H1 (cell line): ENCODE data around the gene ABHD8. TPM values are rescaled to one million over a fixed set of nuclear protein-coding genes. Genes with fewer than 3 reads are reported as not detected.
A peak's percentile ranks its signal among the peaks of the same experiment; 100 is the strongest.

Experiments
- ASH2L ChIP-seq: fragments of 200-600, 300-600 bp; sonication (generic); IDR thresholded peaks from one replicate; pipeline ENCODE4 v1.7.1; 2017; ENCODE audit warnings: low read length
- CBX5 ChIP-seq: fragments of 300-800, 300-1000 bp; sonication (generic); IDR thresholded peaks from 2 replicates; pipeline ENCODE4 v1.7.1; 2016; ENCODE audit warnings: antibody characterized with exemption, low read length, low read depth
- CBX8 ChIP-seq: fragments of 300-800, 300-1000 bp; sonication (generic); IDR thresholded peaks from 2 replicates; pipeline ENCODE4 v1.7.1; 2016; ENCODE audit warnings: low read depth, low read length, borderline replicate concordance
- CREB1 ChIP-seq: IDR thresholded peaks from 2 replicates; pipeline ENCODE4 v1.6.1; 2012; ENCODE audit warnings: inconsistent platforms
- CTBP2 ChIP-seq: IDR thresholded peaks from 2 replicates; pipeline ENCODE4 v1.7.0; 2011; ENCODE audit warnings: borderline replicate concordance, mild to moderate bottlenecking, moderate library complexity, mixed read lengths, low read length; ENCODE audit not compliant: insufficient read depth, insufficient read length
- EZH2 ChIP-seq: fragments of 200-600 bp; sonication (generic); IDR thresholded peaks from 2 replicates; pipeline ENCODE4 v1.7.1; 2012; ENCODE audit warnings: low read depth, mild to moderate bottlenecking, moderate library complexity, low read length, inconsistent platforms; ENCODE audit not compliant: severe bottlenecking
- HDAC6 ChIP-seq: IDR thresholded peaks from one replicate; pipeline ENCODE4 v1.7.1; 2012; ENCODE audit warnings: low read depth, mild to moderate bottlenecking, inconsistent platforms, low read length, moderate library complexity
- KDM1A ChIP-seq: fragments of 200-600, 300-600 bp; sonication (generic); IDR thresholded peaks from 2 replicates; pipeline ENCODE4 v1.7.1; 2016; ENCODE audit warnings: mild to moderate bottlenecking, low read length, borderline replicate concordance
- KDM5A ChIP-seq: fragments of 200-600 bp; IDR thresholded peaks from 2 replicates; pipeline ENCODE4 v1.7.1; 2012; ENCODE audit warnings: mild to moderate bottlenecking, low read length, inconsistent platforms, mixed read lengths
- NRF1 ChIP-seq: IDR thresholded peaks from 2 replicates; pipeline ENCODE4 v1.6.1; 2011; ENCODE audit warnings: mild to moderate bottlenecking, low read depth, low read length, improper control_type of control experiment
- PHF8 ChIP-seq: fragments of 200-600 bp; sonication (generic); conservative IDR thresholded peaks from 2 replicates; pipeline ENCODE4 v1.7.1; 2012; ENCODE audit warnings: low read depth, mild to moderate bottlenecking, inconsistent platforms, low read length, moderate library complexity
- POU5F1 ChIP-seq: IDR thresholded peaks from 2 replicates; pipeline ENCODE4 v1.6.1; 2011; ENCODE audit warnings: low read depth, mild to moderate bottlenecking, low read length, moderate library complexity
- RAD21 ChIP-seq, 2 experiments: IDR thresholded peaks in 1 of 2; conservative IDR thresholded peaks in 1 of 2; 2 replicates each; pipeline ENCODE4 v1.6.1; 2011; ENCODE audit warnings: low read depth in 2 of 2, low read length in 2 of 2, improper control_type of control experiment in 1 of 2, inconsistent platforms in 1 of 2, mild to moderate bottlenecking in 1 of 2, moderate library complexity in 1 of 2
- RBBP5 ChIP-seq: IDR thresholded peaks from 2 replicates; pipeline ENCODE4 v1.7.1; 2012; ENCODE audit warnings: low read depth, mild to moderate bottlenecking, inconsistent platforms, low read length, moderate library complexity, borderline replicate concordance
- SAP30 ChIP-seq: fragments of 300-600 bp; sonication (generic); IDR thresholded peaks from 2 replicates; pipeline ENCODE4 v1.7.1; 2012; ENCODE audit warnings: low read length, moderate library complexity, mild to moderate bottlenecking, inconsistent platforms; ENCODE audit not compliant: insufficient read depth, insufficient replicate concordance
- SIRT6 ChIP-seq: IDR thresholded peaks from one replicate; pipeline ENCODE4 v1.7.1; 2012; ENCODE audit warnings: low read length, inconsistent platforms
- SP1 ChIP-seq: IDR thresholded peaks from 2 replicates; pipeline ENCODE4 v1.6.1; 2011; ENCODE audit warnings: low read depth, low read length
- SP2 ChIP-seq: IDR thresholded peaks from 2 replicates; pipeline ENCODE4 v1.6.1; 2012; ENCODE audit warnings: mild to moderate bottlenecking, low read length, inconsistent platforms
- SP4 ChIP-seq: IDR thresholded peaks from 2 replicates; pipeline ENCODE4 v1.6.1; 2012; ENCODE audit warnings: low read length, inconsistent platforms
- SRF ChIP-seq: IDR thresholded peaks from 2 replicates; pipeline ENCODE4 v1.6.1; 2011; ENCODE audit warnings: mild to moderate bottlenecking, low read depth, low read length, moderate library complexity
- TEAD4 ChIP-seq: IDR thresholded peaks from 2 replicates; pipeline ENCODE4 v1.6.1; 2012; ENCODE audit warnings: low read depth, low read length, inconsistent platforms, mixed read lengths
- polyA plus RNA-seq, 7 experiments: library from polyadenylated mRNA; depleted of rRNA in 3 of 7; stranded (reverse) in 5 of 7; unstranded in 2 of 7; fragments of >200 nt in 5 of 7; fragments of 200-250 nt in 2 of 7; gene quantifications; 1 replicate in 5 of 7; 2 replicates in 1 of 7; 4 replicates in 1 of 7; pipeline versions ENCODE4 v1.2.1 to v1.2.3, GENCODE V29; 2011 to 2013; ENCODE audit warnings: missing spikeins in 2 of 7, mixed read lengths in 2 of 7
- total RNA-seq: library from RNA; stranded (reverse); fragmentation: NEBNext Ultra II Directional; extraction: Animal tissue kit (Norgen Biotek cat#: 25700); gene quantifications from 2 replicates; pipeline ENCODE4 v1.2.1, GENCODE V29; 2021
- TF ChIP-seq, protein P1 (sequence below), 3 experiments: IDR thresholded peaks; 1 replicate in 2 of 3; 2 replicates in 1 of 3; pipeline versions ENCODE4 v1.5.1 to v1.6.1; 2011; ENCODE audit warnings: low read length in 3 of 3, mild to moderate bottlenecking in 3 of 3, inconsistent platforms in 2 of 3, low read depth in 1 of 3, moderate library complexity in 1 of 3; ENCODE audit not compliant: insufficient read depth in 1 of 3; ENCODE audit errors: control extremely low read depth in 1 of 3

The ABHD8 gene
- total and polyA plus RNA-seq, 2 of the 8 experiments (the other 6 are each of a cell fraction or from before 2014, with no cell fraction given), result 11.3 to 18.7 TPM

DNA sequence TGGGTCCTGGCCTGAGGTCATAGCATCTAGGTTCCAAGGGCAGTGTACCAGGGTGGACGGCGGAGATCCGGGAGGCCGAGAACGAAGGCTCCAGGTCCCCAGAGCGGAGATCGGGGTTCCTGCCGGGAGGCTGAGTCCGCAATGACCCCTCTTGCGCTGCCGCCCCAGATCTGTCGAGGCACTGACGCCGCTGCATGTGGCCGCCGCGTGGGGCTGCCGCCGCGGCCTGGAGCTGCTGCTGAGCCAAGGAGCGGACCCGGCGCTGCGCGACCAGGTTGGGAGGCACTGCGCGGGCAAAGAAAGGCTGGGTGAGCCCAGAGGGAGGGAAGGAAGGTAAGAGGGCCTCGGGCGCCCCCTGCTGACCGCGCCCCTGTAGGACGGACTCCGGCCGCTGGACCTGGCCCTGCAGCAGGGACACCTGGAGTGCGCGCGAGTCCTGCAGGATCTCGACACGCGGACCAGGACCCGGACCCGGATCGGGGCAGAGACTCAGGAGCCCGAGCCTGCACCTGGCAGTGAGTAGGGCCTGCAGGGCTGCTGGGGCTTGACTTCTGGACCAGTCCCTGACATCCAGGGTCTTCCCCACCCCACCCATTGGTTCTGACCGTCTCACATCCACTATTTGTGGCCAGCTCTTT lies 20.6 kb downstream of the ABHD8 start (continued):
- TF ChIP-seq CTBP2 (no peak), NRF1 (no peak), SAP30 (no peak), CBX8 (no peak), KDM1A (peak; percentile 34; the same call in 1 of the 2 replicates), RBBP5 (no peak), PHF8 (no peak), TEAD4 (no peak), SP4 (no peak), RAD21 (IDR thresholded peaks at IDR 0.05 in 1 of 2, conservative IDR thresholded peaks at IDR 0.05 in 1 of 2; ENCODE audit: low read depth in 2 of 2, low read length in 2 of 2) (peak; percentile 87 to 88), CBX5 (no peak), SP2 (no peak), ASH2L (no peak), CREB1 (no peak), SIRT6 (no peak), SP1 (no peak), POU5F1 (no peak), HDAC6 (no peak), EZH2 (no peak), SRF (no peak), KDM5A (no peak)
- TF ChIP-seq, protein P1, sequence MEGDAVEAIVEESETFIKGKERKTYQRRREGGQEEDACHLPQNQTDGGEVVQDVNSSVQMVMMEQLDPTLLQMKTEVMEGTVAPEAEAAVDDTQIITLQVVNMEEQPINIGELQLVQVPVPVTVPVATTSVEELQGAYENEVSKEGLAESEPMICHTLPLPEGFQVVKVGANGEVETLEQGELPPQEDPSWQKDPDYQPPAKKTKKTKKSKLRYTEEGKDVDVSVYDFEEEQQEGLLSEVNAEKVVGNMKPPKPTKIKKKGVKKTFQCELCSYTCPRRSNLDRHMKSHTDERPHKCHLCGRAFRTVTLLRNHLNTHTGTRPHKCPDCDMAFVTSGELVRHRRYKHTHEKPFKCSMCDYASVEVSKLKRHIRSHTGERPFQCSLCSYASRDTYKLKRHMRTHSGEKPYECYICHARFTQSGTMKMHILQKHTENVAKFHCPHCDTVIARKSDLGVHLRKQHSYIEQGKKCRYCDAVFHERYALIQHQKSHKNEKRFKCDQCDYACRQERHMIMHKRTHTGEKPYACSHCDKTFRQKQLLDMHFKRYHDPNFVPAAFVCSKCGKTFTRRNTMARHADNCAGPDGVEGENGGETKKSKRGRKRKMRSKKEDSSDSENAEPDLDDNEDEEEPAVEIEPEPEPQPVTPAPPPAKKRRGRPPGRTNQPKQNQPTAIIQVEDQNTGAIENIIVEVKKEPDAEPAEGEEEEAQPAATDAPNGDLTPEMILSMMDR (IDR thresholded peaks at IDR 0.05; ENCODE audit: control extremely low read depth in 1 of 3, insufficient read depth in 1 of 3, low read depth in 1 of 3, low read length in 3 of 3), result peak; percentile 88 to 96 (median 92)
